OCI-LY1 (cell line): ENCODE measurements around the gene RASGEF1C.

Source experiments
- H2AFZ ChIP-seq: fragments of 200-600 bp; sonication (generic), shearing (Covaris generic); 2 replicates; pipeline ENCODE4 v1.6.0; 2014; ENCODE audit warnings: antibody characterized with exemption, mild to moderate bottlenecking, low read length
- H3F3A ChIP-seq: fragments of 200-600 bp; sonication (generic), shearing (Covaris generic); 2 replicates; pipeline ENCODE4 v1.6.0; 2014; ENCODE audit warnings: mild to moderate bottlenecking, antibody characterized with exemption, low read length, moderate library complexity; ENCODE audit not compliant: insufficient read depth
- H3K27ac ChIP-seq: fragments of 200-600 bp; sonication (generic); 2 replicates; pipeline ENCODE4 v1.5.1; 2014; ENCODE audit warnings: low read length, mixed run types, mild to moderate bottlenecking, low read depth; ENCODE audit not compliant: poor library complexity, severe bottlenecking
- H3K27me3 ChIP-seq: fragments of 200-600 bp; sonication (generic); 2 replicates; pipeline ENCODE4 v1.6.0; 2014; ENCODE audit warnings: antibody characterized with exemption, mild to moderate bottlenecking, low read length, moderate library complexity; ENCODE audit not compliant: insufficient read depth
- H3K36me3 ChIP-seq: fragments of 200-600 bp; sonication (generic); 2 replicates; pipeline ENCODE4 v1.6.1; 2014; ENCODE audit warnings: mild to moderate bottlenecking, antibody characterized with exemption, low read length, moderate library complexity, mixed read lengths; ENCODE audit not compliant: insufficient read depth
- H3K4me1 ChIP-seq: fragments of 200-600 bp; sonication (generic); 2 replicates; pipeline ENCODE4 v1.5.1; 2014; ENCODE audit warnings: mild to moderate bottlenecking, low read length, moderate library complexity; ENCODE audit not compliant: insufficient read depth, severe bottlenecking
- H3K4me2 ChIP-seq: fragments of 200-600 bp; sonication (generic), shearing (Covaris generic); 2 replicates; pipeline ENCODE4 v1.6.1; 2014; ENCODE audit warnings: low read length
- H3K4me3 ChIP-seq: fragments of 200-600 bp; sonication (generic); 2 replicates; pipeline ENCODE4 v1.5.1; 2014; ENCODE audit warnings: low read length, low read depth, mild to moderate bottlenecking, mixed read lengths; ENCODE audit not compliant: poor library complexity, severe bottlenecking
- H3K79me2 ChIP-seq: fragments of 200-600 bp; shearing (Covaris generic); 2 replicates; pipeline ENCODE4 v1.6.1; 2016; ENCODE audit warnings: mixed run types, low read length, mixed read lengths; ENCODE audit not compliant: insufficient read depth
- H3K9ac ChIP-seq: fragments of 200-600 bp; sonication (generic), shearing (Covaris generic); 2 replicates; pipeline ENCODE4 v1.6.1; 2014; ENCODE audit warnings: mild to moderate bottlenecking, low read length, mixed read lengths
- H3K9me2 ChIP-seq: fragments of 200-600 bp; sonication (generic), shearing (Covaris generic); 2 replicates; pipeline ENCODE4 v1.6.1; 2014; ENCODE audit warnings: low read depth, mild to moderate bottlenecking, low read length, mixed read lengths
- H3K9me3 ChIP-seq: fragments of 200-600 bp; shearing (Covaris generic); 2 replicates; pipeline ENCODE4 v1.6.1; 2014; ENCODE audit warnings: low read length, mixed read lengths
- H4K20me1 ChIP-seq: fragments of 200-600 bp; sonication (generic), shearing (Covaris generic); 2 replicates; pipeline ENCODE4 v1.6.0; 2016; ENCODE audit warnings: mild to moderate bottlenecking, low read length; ENCODE audit not compliant: insufficient read depth
- EZH2 ChIP-seq: fragments of 200-600 bp; sonication (generic), shearing (Covaris generic); IDR thresholded peaks from 2 replicates; pipeline ENCODE4 v1.8.0; 2017; ENCODE audit warnings: borderline replicate concordance, mixed run types, mild to moderate bottlenecking, antibody characterized with exemption, low read length, moderate library complexity, mixed read lengths
- TF ChIP-seq, protein P1 (sequence below): fragments of 200-600 bp; sonication (generic), shearing (Covaris generic); IDR thresholded peaks from 2 replicates; pipeline ENCODE4 v1.5.1; 2017; ENCODE audit warnings: mild to moderate bottlenecking, antibody characterized with exemption, low read length, moderate library complexity, mixed read lengths

Gene RASGEF1C

DNA sequence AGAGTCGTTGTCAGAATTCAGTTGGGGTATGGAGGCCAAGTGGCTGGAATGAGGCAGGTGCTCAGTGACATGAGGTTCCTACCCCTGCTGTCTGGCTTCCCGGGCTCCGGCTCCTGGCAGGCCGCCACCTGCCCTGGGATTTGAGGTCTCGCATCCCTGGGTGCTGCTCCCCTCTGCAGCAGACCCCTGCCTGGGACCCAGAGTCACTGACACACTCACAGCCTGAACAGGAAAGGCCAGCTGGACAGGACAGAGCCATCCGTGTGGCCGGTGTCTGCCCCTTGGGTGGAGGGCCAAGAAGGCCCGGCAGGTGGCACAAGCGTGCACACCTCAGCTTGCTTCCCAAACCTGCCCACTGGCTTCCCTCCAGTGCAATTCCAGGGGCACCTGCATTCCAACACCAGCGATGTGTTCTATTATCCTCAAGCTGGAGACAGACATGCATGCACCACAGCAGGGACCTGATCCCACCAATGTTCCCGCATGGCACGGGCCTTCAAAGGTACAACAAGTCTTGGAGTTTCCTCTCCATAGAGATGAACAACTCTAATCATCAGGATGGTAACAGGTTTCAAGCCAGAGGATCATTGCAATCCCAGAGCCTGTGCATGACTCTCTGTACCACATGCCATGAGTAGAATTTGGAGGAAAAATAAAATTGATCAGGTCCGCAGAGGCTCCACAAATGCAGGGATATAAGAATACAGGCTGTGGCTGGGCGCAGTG, 91.8 kb downstream of the RASGEF1C start:
- H3K4me3 ChIP-seq = no peak overlapping the region
- H3F3A ChIP-seq = no peaks in the 10 kb centered on the region
- no peaks in the 10 kb centered on the region for H3K9me2 ChIP-seq

DNA sequence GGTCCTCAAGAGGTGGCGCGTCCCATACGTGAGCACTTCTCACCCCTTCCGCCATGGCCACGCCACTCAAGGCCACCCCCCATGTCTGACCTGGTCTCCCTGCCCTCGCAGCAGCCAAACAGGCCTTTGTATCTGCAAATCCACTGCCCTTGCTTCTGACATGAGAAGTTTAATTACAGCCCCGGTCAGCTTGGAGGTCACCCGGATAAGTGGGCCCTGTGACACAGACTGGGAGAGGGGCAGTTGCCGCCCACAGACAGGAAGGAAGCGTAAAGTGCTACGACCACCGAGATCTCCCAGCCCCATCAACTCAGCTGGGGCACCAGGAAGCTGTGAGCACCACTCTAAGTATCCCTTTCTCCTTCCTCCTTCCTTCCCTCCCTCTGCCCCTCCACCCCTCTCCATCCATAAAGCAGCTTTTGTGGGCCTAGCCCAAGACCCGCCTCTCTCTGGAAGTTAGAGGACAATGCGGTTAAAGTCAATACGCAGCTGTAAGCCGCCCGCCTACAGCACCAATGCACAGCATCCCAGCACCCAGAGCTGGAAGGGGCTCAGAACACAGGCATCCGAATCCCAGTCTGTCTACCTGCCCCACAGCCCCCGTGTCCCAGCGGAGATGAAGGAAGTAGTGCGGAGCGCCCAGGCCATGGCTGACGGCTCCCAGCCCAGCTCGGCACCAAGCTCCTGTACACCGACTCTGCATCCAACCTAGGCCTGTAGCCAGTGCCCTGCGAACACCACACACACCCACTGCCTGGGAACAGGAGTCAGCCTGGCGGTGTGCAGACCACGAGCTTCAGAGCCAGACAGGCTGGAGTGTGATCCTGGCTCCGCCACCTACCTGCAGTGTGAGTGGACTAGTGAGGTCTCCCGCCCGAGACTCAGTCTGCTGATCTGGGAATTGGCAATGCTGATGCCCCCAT, 92.7 kb downstream of the RASGEF1C start:
- H3K9me3 ChIP-seq = no peaks in the 10 kb centered on the region
- H3K9me2 ChIP-seq = no peaks in the 10 kb centered on the region
- no peak overlapping the region for H3K4me3 ChIP-seq
- H4K20me1 ChIP-seq = no peaks in the 10 kb centered on the region
- H3K4me2 ChIP-seq = no peak overlapping the region
- H3K4me1 ChIP-seq = no peaks in the 10 kb centered on the region
- no peaks in the 10 kb centered on the region for H3K79me2 ChIP-seq
- no peak for TF ChIP-seq EZH2
- TF ChIP-seq, protein P1, sequence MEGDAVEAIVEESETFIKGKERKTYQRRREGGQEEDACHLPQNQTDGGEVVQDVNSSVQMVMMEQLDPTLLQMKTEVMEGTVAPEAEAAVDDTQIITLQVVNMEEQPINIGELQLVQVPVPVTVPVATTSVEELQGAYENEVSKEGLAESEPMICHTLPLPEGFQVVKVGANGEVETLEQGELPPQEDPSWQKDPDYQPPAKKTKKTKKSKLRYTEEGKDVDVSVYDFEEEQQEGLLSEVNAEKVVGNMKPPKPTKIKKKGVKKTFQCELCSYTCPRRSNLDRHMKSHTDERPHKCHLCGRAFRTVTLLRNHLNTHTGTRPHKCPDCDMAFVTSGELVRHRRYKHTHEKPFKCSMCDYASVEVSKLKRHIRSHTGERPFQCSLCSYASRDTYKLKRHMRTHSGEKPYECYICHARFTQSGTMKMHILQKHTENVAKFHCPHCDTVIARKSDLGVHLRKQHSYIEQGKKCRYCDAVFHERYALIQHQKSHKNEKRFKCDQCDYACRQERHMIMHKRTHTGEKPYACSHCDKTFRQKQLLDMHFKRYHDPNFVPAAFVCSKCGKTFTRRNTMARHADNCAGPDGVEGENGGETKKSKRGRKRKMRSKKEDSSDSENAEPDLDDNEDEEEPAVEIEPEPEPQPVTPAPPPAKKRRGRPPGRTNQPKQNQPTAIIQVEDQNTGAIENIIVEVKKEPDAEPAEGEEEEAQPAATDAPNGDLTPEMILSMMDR = no peak
- no peaks in the 10 kb centered on the region for H3F3A ChIP-seq
- no peaks in the 10 kb centered on the region for H3K27me3 ChIP-seq
- H3K36me3 ChIP-seq = no peaks in the 10 kb centered on the region
- H2AFZ ChIP-seq = no peak overlapping the region
- H3K27ac ChIP-seq = no peak overlapping the region
- no peak overlapping the region for H3K9ac ChIP-seq

More for the DNA sequence above, 91.8 kb downstream of the RASGEF1C start:
- no peaks in the 10 kb centered on the region for H3K36me3 ChIP-seq
- no peak overlapping the region for H3K9ac ChIP-seq
- no peaks in the 10 kb centered on the region for H3K79me2 ChIP-seq
- H2AFZ ChIP-seq = no peak overlapping the region
- no peaks in the 10 kb centered on the region for H3K9me3 ChIP-seq
- no peaks in the 10 kb centered on the region for H4K20me1 ChIP-seq
- H3K4me1 ChIP-seq = no peaks in the 10 kb centered on the region
- no peak overlapping the region for H3K4me2 ChIP-seq
- no peak for TF ChIP-seq EZH2
- TF ChIP-seq, protein P1 = no peak
- no peak overlapping the region for H3K27ac ChIP-seq
- H3K27me3 ChIP-seq = no peaks in the 10 kb centered on the region

DNA sequence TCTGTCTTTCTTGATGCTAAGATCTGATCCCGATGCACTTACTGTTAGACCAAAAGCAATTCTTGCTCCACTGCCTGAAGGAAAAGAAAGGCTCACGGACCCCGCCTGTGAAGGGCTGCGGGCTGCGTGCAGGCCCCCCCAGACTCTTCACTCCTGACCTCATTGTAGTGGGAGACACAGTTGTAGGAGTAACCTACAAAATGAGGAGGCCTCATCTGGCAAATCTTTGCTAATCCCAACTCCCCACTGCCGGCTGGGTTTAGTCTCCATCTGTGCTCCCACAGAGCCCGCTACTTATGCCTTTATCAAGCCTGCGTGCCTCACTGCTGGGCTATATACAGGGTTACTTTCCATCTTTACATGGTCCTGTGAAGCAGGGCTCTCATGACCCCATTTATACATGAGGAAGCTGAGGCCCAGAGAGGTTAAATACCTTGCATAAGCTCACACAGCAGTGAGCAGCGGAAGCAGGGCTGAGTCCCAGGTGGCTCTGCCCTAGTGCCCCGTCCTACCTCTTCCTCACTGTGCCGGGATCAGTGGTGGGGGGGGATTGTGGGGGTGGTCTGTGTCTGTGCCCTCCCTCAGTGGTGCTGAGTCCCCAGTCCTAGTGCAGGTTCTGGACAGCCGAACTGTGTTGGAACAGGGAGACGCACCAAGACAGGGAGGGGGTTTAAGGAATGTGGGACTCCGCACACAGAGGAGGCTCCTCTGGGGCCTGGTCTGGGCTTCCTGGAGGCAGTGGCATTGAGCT, 93.5 kb downstream of the RASGEF1C start:
- Histone ChIP-seq H3K27ac (no peak overlapping the region), H3K79me2 (no peaks in the 10 kb centered on the region), H3K4me1 (no peaks in the 10 kb centered on the region), H3K4me2 (no peak overlapping the region), H4K20me1 (no peaks in the 10 kb centered on the region), H2AFZ (no peak overlapping the region), H3K4me3 (no peak overlapping the region), H3F3A (no peaks in the 10 kb centered on the region), H3K9ac (no peak overlapping the region), H3K27me3 (no peaks in the 10 kb centered on the region), H3K9me2 (no peaks in the 10 kb centered on the region), H3K9me3 (no peaks in the 10 kb centered on the region), H3K36me3 (no peaks in the 10 kb centered on the region)
- no peak for TF ChIP-seq EZH2
- TF ChIP-seq, protein P1 = no peak
